Endothelial cell of umbilical vein (primary cell): ENCODE data around the gene RYR2. TPM values are rescaled to one million over a fixed set of nuclear protein-coding genes. Genes with fewer than 3 reads are reported as not detected.

ENCODE experiments used
- BruUV-seq: library from RNA; stranded (reverse); fragments of 400-500 nt; replicated peaks from 2 replicates; lab custom pipeline; 2021; lab: Mats Ljungman, UMichigan
- CTCF ChIA-PET: fragments of 300-600, 350-600 bp; sonication (Branson Sonifier 250); formaldehyde crosslinking; loops from one replicate; lab custom pipeline; 2021; ENCODE audit warnings: antibody characterized with exemption, inconsistent platforms; lab: Charles Lee
- POLR2A ChIA-PET: fragments of 300-600, 350-600 bp; sonication (Branson Sonifier 250); formaldehyde crosslinking; loops from one replicate; lab custom pipeline; 2021; ENCODE audit warnings: antibody characterized with exemption, inconsistent platforms; lab: Charles Lee
- DNase-seq: peaks from one replicate; pipeline ENCODE4 v3.0.0-alpha.2; 2011; ENCODE audit warnings: low read depth, low spot score
- FAIRE-seq: peaks from 2 replicates; lab custom pipeline; 2011; peaks lifted over from hg19 to GRCh38; lab: Jason Lieb, UNC
- H2AFZ ChIP-seq: 2 replicates; pipeline ENCODE4 v1.6.0; 2012; ENCODE audit warnings: low read depth, low read length, control low read depth, inconsistent platforms
- H3K27ac ChIP-seq: 2 replicates; pipeline ENCODE4 v1.5.1; 2011; ENCODE audit warnings: low read depth, mild to moderate bottlenecking, control low read depth, low read length, moderate library complexity; ENCODE audit not compliant: insufficient read depth
- H3K27me3 ChIP-seq, 2 experiments: 2 replicates each; pipeline versions ENCODE4 v1.6.0 to v1.6.1; 2011; ENCODE audit warnings: low read length in 2 of 2, mixed read lengths in 1 of 2; ENCODE audit not compliant: control insufficient read depth in 2 of 2, insufficient read depth in 2 of 2
- H3K36me3 ChIP-seq, 2 experiments: 2 replicates in 1 of 2; 3 replicates in 1 of 2; pipeline ENCODE4 v1.5.1; 2011; ENCODE audit warnings: low read length in 2 of 2, mild to moderate bottlenecking in 1 of 2, moderate library complexity in 1 of 2; ENCODE audit not compliant: control insufficient read depth in 2 of 2, insufficient read depth in 2 of 2; ENCODE audit errors: extremely low read depth in 1 of 2
- H3K4me1 ChIP-seq: 3 replicates; pipeline ENCODE4 v1.5.1; 2011; ENCODE audit warnings: mild to moderate bottlenecking, low read length; ENCODE audit not compliant: control insufficient read depth, insufficient read depth; ENCODE audit errors: extremely low read depth
- H3K4me2 ChIP-seq: 2 replicates; pipeline ENCODE4 v1.6.1; 2011; ENCODE audit warnings: low read length, control low read depth, mixed read lengths; ENCODE audit not compliant: insufficient read depth
- H3K4me3 ChIP-seq, 3 experiments: fragments of 200-600 bp in 1 of 3; sonication (generic), shearing (Covaris generic) in 1 of 3; replicated peaks in 1 of 3; 2 replicates each; pipeline ENCODE4 v1.5.1; 2011 to 2016; ENCODE audit warnings: control low read depth in 3 of 3, low read length in 3 of 3, mild to moderate bottlenecking in 2 of 3, inconsistent platforms in 1 of 3, low read depth in 1 of 3, moderate library complexity in 1 of 3; ENCODE audit not compliant: insufficient read depth in 1 of 3
- H3K79me2 ChIP-seq: 2 replicates; pipeline ENCODE4 v1.6.0; 2012; ENCODE audit warnings: low read length, inconsistent platforms; ENCODE audit not compliant: control insufficient read depth, insufficient read depth
- H3K9ac ChIP-seq: replicated peaks from 2 replicates; pipeline ENCODE3; 2011; ENCODE audit warnings: low read length, control low read depth; ENCODE audit not compliant: insufficient read depth; ENCODE audit errors: extremely low read depth
- H3K9me1 ChIP-seq: replicated peaks from 3 replicates; pipeline ENCODE4 v1.6.0; 2011; ENCODE audit warnings: mild to moderate bottlenecking, low read length; ENCODE audit not compliant: control insufficient read depth, insufficient read depth; ENCODE audit errors: extremely low read depth
- H3K9me3 ChIP-seq: replicated peaks from 2 replicates; pipeline ENCODE4 v1.5.1; 2012; ENCODE audit warnings: low read length, inconsistent platforms; ENCODE audit not compliant: control insufficient read depth, insufficient read depth
- H4K20me1 ChIP-seq: replicated peaks from 2 replicates; pipeline ENCODE3; 2011; ENCODE audit warnings: mild to moderate bottlenecking, low read length; ENCODE audit not compliant: control insufficient read depth, insufficient read depth; ENCODE audit errors: extremely low read depth
- EZH2 ChIP-seq: IDR thresholded peaks from 2 replicates; pipeline ENCODE4 v1.6.1; 2012; ENCODE audit warnings: borderline replicate concordance, low read depth, mild to moderate bottlenecking, moderate library complexity, low read length, inconsistent platforms; ENCODE audit not compliant: severe bottlenecking
- FOS ChIP-seq: IDR thresholded peaks from 2 replicates; pipeline ENCODE4 v1.6.1; 2011; ENCODE audit warnings: mild to moderate bottlenecking, low read length, moderate library complexity, borderline replicate concordance; ENCODE audit not compliant: insufficient read depth
- GATA2 ChIP-seq: IDR thresholded peaks from 2 replicates; pipeline ENCODE4 v1.7.0; 2011; ENCODE audit warnings: low read depth, mild to moderate bottlenecking, moderate library complexity, mixed read lengths, low read length; ENCODE audit not compliant: insufficient read length, insufficient read depth
- JUN ChIP-seq: IDR thresholded peaks from 2 replicates; pipeline ENCODE4 v1.6.1; 2011; ENCODE audit warnings: borderline replicate concordance, low read depth; ENCODE audit not compliant: insufficient read length, insufficient read depth
- MYC ChIP-seq: IDR thresholded peaks from one replicate; pipeline ENCODE4 v1.6.1; 2011; ENCODE audit warnings: mild to moderate bottlenecking, low read depth, low read length
- POLR2AphosphoS5 ChIP-seq: IDR thresholded peaks from 2 replicates; pipeline ENCODE4 v1.6.1; 2012; ENCODE audit warnings: low read depth, mild to moderate bottlenecking, control low read depth, low read length, moderate library complexity; ENCODE audit not compliant: insufficient read depth
- dilution Hi-C: fragments of 300-500 bp; cut with MboI; formaldehyde crosslinking; loops from one replicate; pipeline ENCODE4 v1.15.0; 2019; ENCODE audit warnings: low sequenced_read_pairs; ENCODE audit not compliant: extremely low pct_ligation_motif_present
- intact Hi-C: fragments of 100-400 bp; cut with micrococcal nuclease; formaldehyde crosslinking; loops from one replicate; pipeline ENCODE4 v1.10.0; 2022
- polyA plus RNA-seq, 4 experiments: library from polyadenylated mRNA; depleted of rRNA in 3 of 4; stranded (reverse) in 3 of 4; unstranded in 1 of 4; fragments of >200 nt; gene quantifications; 2 replicates each; pipeline versions ENCODE4 v1.2.1 to v1.2.3, GENCODE V29; 2011 to 2012; ENCODE audit warnings: missing spikeins in 1 of 4
- total RNA-seq: library from RNA; stranded (reverse); gene quantifications from 2 replicates; pipeline ENCODE4 v1.2.3, GENCODE V29; 2021
- TF ChIP-seq, protein P1 (sequence below): IDR thresholded peaks from 2 replicates; pipeline ENCODE4 v1.6.1; 2011; ENCODE audit not compliant: insufficient read depth, insufficient read length
- TF ChIP-seq, protein P2 (sequence below), 2 donors: IDR thresholded peaks; 1 replicate in 1 of 2; 2 replicates in 1 of 2; pipeline ENCODE4 v1.5.1; 2011; ENCODE audit warnings: low read length in 2 of 2, mild to moderate bottlenecking in 2 of 2, moderate library complexity in 2 of 2, control low read depth in 1 of 2, inconsistent platforms in 1 of 2, low read depth in 1 of 2; ENCODE audit not compliant: insufficient read depth in 1 of 2; ENCODE audit errors: extremely low read depth in 1 of 2

The RYR2 gene
- total and polyA plus RNA-seq, 2 donors (not counting 3 experiments of a cell fraction or from before 2014, with no cell fraction given) = not detected

DNA sequence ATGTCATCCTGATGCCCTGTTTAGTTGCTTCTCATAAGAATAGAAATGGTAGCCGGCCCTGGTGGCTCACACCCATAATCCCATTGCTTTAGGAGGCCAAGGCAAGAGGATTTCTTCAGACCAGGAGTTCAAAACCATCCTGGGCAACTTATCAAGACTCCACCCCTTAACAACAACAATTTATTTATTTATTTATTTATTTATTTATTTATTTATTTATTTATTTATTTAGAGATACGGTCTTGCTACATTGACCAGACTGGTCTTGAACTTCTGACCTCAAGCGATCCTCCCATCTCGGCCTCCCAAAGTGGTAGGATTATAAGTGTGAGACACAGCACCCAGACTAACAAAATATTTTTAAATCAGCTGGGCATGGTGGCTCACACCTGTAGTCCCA, 41.8 kb upstream of the RYR2 start:
- no TSS peak for BruUV-seq

More for the DNA sequence above, 41.8 kb upstream of the RYR2 start:
- TF ChIP-seq JUN = no peak
- no peak for TF ChIP-seq FOS
- no peak for TF ChIP-seq POLR2AphosphoS5
- TF ChIP-seq, protein P1, sequence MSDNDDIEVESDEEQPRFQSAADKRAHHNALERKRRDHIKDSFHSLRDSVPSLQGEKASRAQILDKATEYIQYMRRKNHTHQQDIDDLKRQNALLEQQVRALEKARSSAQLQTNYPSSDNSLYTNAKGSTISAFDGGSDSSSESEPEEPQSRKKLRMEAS = no peak
- TF ChIP-seq, protein P2, sequence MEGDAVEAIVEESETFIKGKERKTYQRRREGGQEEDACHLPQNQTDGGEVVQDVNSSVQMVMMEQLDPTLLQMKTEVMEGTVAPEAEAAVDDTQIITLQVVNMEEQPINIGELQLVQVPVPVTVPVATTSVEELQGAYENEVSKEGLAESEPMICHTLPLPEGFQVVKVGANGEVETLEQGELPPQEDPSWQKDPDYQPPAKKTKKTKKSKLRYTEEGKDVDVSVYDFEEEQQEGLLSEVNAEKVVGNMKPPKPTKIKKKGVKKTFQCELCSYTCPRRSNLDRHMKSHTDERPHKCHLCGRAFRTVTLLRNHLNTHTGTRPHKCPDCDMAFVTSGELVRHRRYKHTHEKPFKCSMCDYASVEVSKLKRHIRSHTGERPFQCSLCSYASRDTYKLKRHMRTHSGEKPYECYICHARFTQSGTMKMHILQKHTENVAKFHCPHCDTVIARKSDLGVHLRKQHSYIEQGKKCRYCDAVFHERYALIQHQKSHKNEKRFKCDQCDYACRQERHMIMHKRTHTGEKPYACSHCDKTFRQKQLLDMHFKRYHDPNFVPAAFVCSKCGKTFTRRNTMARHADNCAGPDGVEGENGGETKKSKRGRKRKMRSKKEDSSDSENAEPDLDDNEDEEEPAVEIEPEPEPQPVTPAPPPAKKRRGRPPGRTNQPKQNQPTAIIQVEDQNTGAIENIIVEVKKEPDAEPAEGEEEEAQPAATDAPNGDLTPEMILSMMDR (IDR thresholded peaks at IDR 0.05; ENCODE audit: extremely low read depth in 1 of 2, insufficient read depth in 1 of 2, low read depth in 1 of 2, low read length in 2 of 2) = no peak
- no peak for TF ChIP-seq MYC
- TF ChIP-seq EZH2 = no peak
- no peak for TF ChIP-seq GATA2
- no peak overlapping the region for H3K27ac ChIP-seq
- no peak for DNase-seq
- peaks cover 4% of the 10 kb centered on the region for H3K9me3 ChIP-seq
- POLR2A ChIA-PET = no interaction called here
- H3K27me3 ChIP-seq = no peaks in the 10 kb centered on the region
- CTCF ChIA-PET = no interaction called here
- H3K4me3 ChIP-seq = no peak overlapping the region
- no peak overlapping the region for H2AFZ ChIP-seq
- H3K36me3 ChIP-seq = no peaks in the 10 kb centered on the region
- H3K4me2 ChIP-seq = no peak overlapping the region
- dilution Hi-C loops = no loop called here
- no peaks in the 10 kb centered on the region for H3K4me1 ChIP-seq
- H3K9ac ChIP-seq = no peak overlapping the region
- intact Hi-C loops = no loop called here
- no peak for FAIRE-seq
- no peaks in the 10 kb centered on the region for H3K79me2 ChIP-seq
- H3K9me1 ChIP-seq = no peaks in the 10 kb centered on the region
- no peaks in the 10 kb centered on the region for H4K20me1 ChIP-seq
